ENCODE measurements around the gene UBAP2L. TPM values are rescaled to one million over a fixed set of nuclear protein-coding genes. Genes with fewer than 3 reads are reported as not detected.
"Not testable (repeated sequence)": the region's sequence is repeated elsewhere in the genome, so short reads cannot be mapped to it uniquely, and the experiment has no call there.

Gene UBAP2L
- polyA plus RNA-seq, 1 donor (not counting 4 experiments of a cell fraction or from before 2014, with no cell fraction given): 198 TPM

- Histone ChIP-seq H3K36me3 (ENCODE audit: control insufficient read depth in 2 of 2, extremely low read depth in 1 of 2, insufficient read depth in 2 of 2, low read length in 2 of 2) (no peaks in the 10 kb centered on the region), H3K9me3 (ENCODE audit: control insufficient read depth, low read depth, low read length) (no peaks in the 10 kb centered on the region), H2AFZ (ENCODE audit: control insufficient read depth, low read length) (no peak overlapping the region), H3K27me3 (ENCODE audit: control insufficient read depth, extremely low read depth, insufficient read depth, low read length) (no peaks in the 10 kb centered on the region), H4K20me1 (ENCODE audit: control insufficient read depth, extremely low read depth, insufficient read depth, low read length) (no peaks in the 10 kb centered on the region), H3K27ac (ENCODE audit: control insufficient read depth, insufficient read depth, low read length) (no peak overlapping the region), H3K9me1 (ENCODE audit: control insufficient read depth, extremely low read depth, insufficient read depth, low read length) (no peaks in the 10 kb centered on the region), H3K4me2 (ENCODE audit: control insufficient read depth, extremely low read depth, insufficient read depth, low read depth, low read length) (no peak overlapping the region), H3K4me3 (ENCODE audit: control insufficient read depth in 2 of 3, extremely low read depth in 1 of 3, insufficient read depth in 2 of 3, low read depth in 1 of 3, low read length in 3 of 3) (no peak overlapping the region), H3K4me1 (ENCODE audit: control insufficient read depth, extremely low read depth, insufficient read depth, low read length) (no peaks in the 10 kb centered on the region), H3K9ac (ENCODE audit: control insufficient read depth, extremely low read depth, insufficient read depth, low read length) (no peak overlapping the region), H3K79me2 (ENCODE audit: control insufficient read depth, insufficient read depth, low read length) (no peaks in the 10 kb centered on the region)
- dilution Hi-C loops (cut with MboI; ENCODE audit: extremely low pct_ligation_motif_present, low sequenced_read_pairs): no loop called here
- DNase-seq (ENCODE audit: low read depth, low spot score) (no peak), FAIRE-seq (no peak)
- no peak for TF ChIP-seq EZH2 (IDR thresholded peaks at IDR 0.05; ENCODE audit: low read length)
- TF ChIP-seq, protein P1, sequence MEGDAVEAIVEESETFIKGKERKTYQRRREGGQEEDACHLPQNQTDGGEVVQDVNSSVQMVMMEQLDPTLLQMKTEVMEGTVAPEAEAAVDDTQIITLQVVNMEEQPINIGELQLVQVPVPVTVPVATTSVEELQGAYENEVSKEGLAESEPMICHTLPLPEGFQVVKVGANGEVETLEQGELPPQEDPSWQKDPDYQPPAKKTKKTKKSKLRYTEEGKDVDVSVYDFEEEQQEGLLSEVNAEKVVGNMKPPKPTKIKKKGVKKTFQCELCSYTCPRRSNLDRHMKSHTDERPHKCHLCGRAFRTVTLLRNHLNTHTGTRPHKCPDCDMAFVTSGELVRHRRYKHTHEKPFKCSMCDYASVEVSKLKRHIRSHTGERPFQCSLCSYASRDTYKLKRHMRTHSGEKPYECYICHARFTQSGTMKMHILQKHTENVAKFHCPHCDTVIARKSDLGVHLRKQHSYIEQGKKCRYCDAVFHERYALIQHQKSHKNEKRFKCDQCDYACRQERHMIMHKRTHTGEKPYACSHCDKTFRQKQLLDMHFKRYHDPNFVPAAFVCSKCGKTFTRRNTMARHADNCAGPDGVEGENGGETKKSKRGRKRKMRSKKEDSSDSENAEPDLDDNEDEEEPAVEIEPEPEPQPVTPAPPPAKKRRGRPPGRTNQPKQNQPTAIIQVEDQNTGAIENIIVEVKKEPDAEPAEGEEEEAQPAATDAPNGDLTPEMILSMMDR (optimal IDR thresholded peaks at IDR 0.05 in 1 of 3, IDR thresholded peaks at IDR 0.05 in 1 of 3, conservative IDR thresholded peaks at IDR 0.05 in 1 of 3; ENCODE audit: extremely low read depth in 1 of 3, insufficient read depth in 2 of 3, low read length in 3 of 3): no peak
These were observed 92.3 kb downstream of the UBAP2L start for GRCh38 chr1:154313066-154313356.

DNA sequence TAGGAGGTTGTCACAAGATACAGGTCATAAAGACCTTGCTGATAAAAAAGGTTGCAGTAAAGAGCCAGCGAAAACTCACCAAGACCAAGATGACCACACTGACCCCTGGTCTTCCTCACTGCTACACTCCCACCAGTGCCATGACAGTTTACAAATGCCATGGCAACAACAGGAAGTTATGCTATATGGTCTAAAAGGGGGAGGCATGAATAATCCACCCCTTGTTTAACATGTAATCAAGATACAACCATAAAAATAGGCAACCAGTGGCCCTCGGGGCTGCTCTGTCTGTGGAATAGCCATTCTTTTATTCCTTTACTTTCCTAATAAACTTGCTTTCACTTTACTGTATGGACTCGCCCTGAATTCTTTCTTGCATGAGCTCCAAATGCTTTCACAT lies 93.5 kb downstream of the UBAP2L start:
- H3K4me2 ChIP-seq (ENCODE audit: control insufficient read depth, extremely low read depth, insufficient read depth, low read depth, low read length); H3K27me3 ChIP-seq (ENCODE audit: control insufficient read depth, extremely low read depth, insufficient read depth, low read length); H3K9ac ChIP-seq (ENCODE audit: control insufficient read depth, extremely low read depth, insufficient read depth, low read length); H3K27ac ChIP-seq (ENCODE audit: control insufficient read depth, insufficient read depth, low read length); H2AFZ ChIP-seq (ENCODE audit: control insufficient read depth, low read length); H3K79me2 ChIP-seq (ENCODE audit: control insufficient read depth, insufficient read depth, low read length); H3K4me3 ChIP-seq (ENCODE audit: control insufficient read depth in 2 of 3, extremely low read depth in 1 of 3, insufficient read depth in 2 of 3, low read depth in 1 of 3, low read length in 3 of 3); H4K20me1 ChIP-seq (ENCODE audit: control insufficient read depth, extremely low read depth, insufficient read depth, low read length); H3K9me3 ChIP-seq (ENCODE audit: control insufficient read depth, low read depth, low read length); H3K9me1 ChIP-seq (ENCODE audit: control insufficient read depth, extremely low read depth, insufficient read depth, low read length); dilution Hi-C loops (cut with MboI; ENCODE audit: extremely low pct_ligation_motif_present, low sequenced_read_pairs); DNase-seq (ENCODE audit: low read depth, low spot score); FAIRE-seq; H3K36me3 ChIP-seq (ENCODE audit: control insufficient read depth in 2 of 2, extremely low read depth in 1 of 2, insufficient read depth in 2 of 2, low read length in 2 of 2); H3K4me1 ChIP-seq (ENCODE audit: control insufficient read depth, extremely low read depth, insufficient read depth, low read length): not testable (repeated sequence)

GRCh38 chr1:154316704-154317103 lies 95.9 kb downstream of the UBAP2L start:
- Histone ChIP-seq H4K20me1 (ENCODE audit: control insufficient read depth, extremely low read depth, insufficient read depth, low read length) (no peaks in the 10 kb centered on the region), H3K9me1 (ENCODE audit: control insufficient read depth, extremely low read depth, insufficient read depth, low read length) (no peaks in the 10 kb centered on the region), H3K9ac (ENCODE audit: control insufficient read depth, extremely low read depth, insufficient read depth, low read length) (no peak overlapping the region), H3K9me3 (ENCODE audit: control insufficient read depth, low read depth, low read length) (no peaks in the 10 kb centered on the region), H2AFZ (ENCODE audit: control insufficient read depth, low read length) (no peak overlapping the region), H3K36me3 (ENCODE audit: control insufficient read depth in 2 of 2, extremely low read depth in 1 of 2, insufficient read depth in 2 of 2, low read length in 2 of 2) (no peaks in the 10 kb centered on the region), H3K27ac (ENCODE audit: control insufficient read depth, insufficient read depth, low read length) (no peak overlapping the region), H3K4me2 (ENCODE audit: control insufficient read depth, extremely low read depth, insufficient read depth, low read depth, low read length) (no peak overlapping the region), H3K79me2 (ENCODE audit: control insufficient read depth, insufficient read depth, low read length) (no peaks in the 10 kb centered on the region), H3K27me3 (ENCODE audit: control insufficient read depth, extremely low read depth, insufficient read depth, low read length) (no peaks in the 10 kb centered on the region), H3K4me1 (ENCODE audit: control insufficient read depth, extremely low read depth, insufficient read depth, low read length) (peaks cover 9% of the 10 kb centered on the region), H3K4me3 (ENCODE audit: control insufficient read depth in 2 of 3, extremely low read depth in 1 of 3, insufficient read depth in 2 of 3, low read depth in 1 of 3, low read length in 3 of 3) (no peak overlapping the region)
- FAIRE-seq (no peak), DNase-seq (ENCODE audit: low read depth, low spot score) (no peak)
- TF ChIP-seq EZH2 (IDR thresholded peaks at IDR 0.05; ENCODE audit: low read length): no peak
- TF ChIP-seq, protein P1 (optimal IDR thresholded peaks at IDR 0.05 in 1 of 3, IDR thresholded peaks at IDR 0.05 in 1 of 3, conservative IDR thresholded peaks at IDR 0.05 in 1 of 3; ENCODE audit: extremely low read depth in 1 of 3, insufficient read depth in 2 of 3, low read length in 3 of 3): no peak
- dilution Hi-C loops (cut with MboI; ENCODE audit: extremely low pct_ligation_motif_present, low sequenced_read_pairs): no loop called here

Data from keratinocyte (primary cell).